ENCODE results near the gene HK2.
"Not testable (repeated sequence)": the region's sequence is repeated elsewhere in the genome, so short reads cannot be mapped to it uniquely, and the experiment has no call there.

HK2 gene

GRCh38 chr2:74877781-74878433 lies 44.0 kb downstream of the HK2 start:
- no peak for DNase-seq

GRCh38 chr2:74878551-74878950 lies 44.6 kb downstream of the HK2 start:
- DNase-seq: no peak

- no peak for DNase-seq
These were observed 46.3 kb downstream of the HK2 start for GRCh38 chr2:74880054-74880728.

GRCh38 chr2:74881176-74881575 lies 47.2 kb downstream of the HK2 start:
- DNase-seq: no peak

- no peak for DNase-seq
These were observed 47.8 kb downstream of the HK2 start for GRCh38 chr2:74881626-74882298.

- DNase-seq: no peak
These were observed 48.4 kb downstream of the HK2 start for GRCh38 chr2:74882299-74882687.

- DNase-seq: no peak
These were observed 49.1 kb downstream of the HK2 start for GRCh38 chr2:74883011-74883410.

GRCh38 chr2:74884118-74884762 lies 50.3 kb downstream of the HK2 start:
- no peak for DNase-seq

- no peak for DNase-seq
These were observed 50.9 kb downstream of the HK2 start for GRCh38 chr2:74884866-74885265.

GRCh38 chr2:74886251-74886650 lies 52.3 kb downstream of the HK2 start:
- no peak for DNase-seq

GRCh38 chr2:74886811-74887210 lies 52.9 kb downstream of the HK2 start:
- DNase-seq: no peak

- no peak for DNase-seq
These were observed 53.6 kb downstream of the HK2 start for GRCh38 chr2:74887445-74887951.

GRCh38 chr2:74887960-74888700 lies 54.2 kb downstream of the HK2 start:
- no peak for DNase-seq

- DNase-seq: no peak
These were observed 55.2 kb downstream of the HK2 start for GRCh38 chr2:74889159-74889558.

- no peak for DNase-seq
These were observed 56.8 kb downstream of the HK2 start for GRCh38 chr2:74890711-74891110.

- DNase-seq: no peak
These were observed 57.3 kb downstream of the HK2 start for GRCh38 chr2:74891136-74891764.

- DNase-seq: not testable (repeated sequence)
These were observed 57.9 kb downstream of the HK2 start for GRCh38 chr2:74891816-74892215.

GRCh38 chr2:74892609-74893008 lies 58.7 kb downstream of the HK2 start:
- DNase-seq: no peak

- no peak for DNase-seq
These were observed 59.4 kb downstream of the HK2 start for GRCh38 chr2:74893332-74893731.

GRCh38 chr2:74894272-74894981 lies 60.5 kb downstream of the HK2 start:
- DNase-seq: peak; percentile 21 to 47

GRCh38 chr2:74895001-74895400 lies 61.1 kb downstream of the HK2 start:
- no peak for DNase-seq

GRCh38 chr2:74896232-74896631 lies 62.3 kb downstream of the HK2 start:
- no peak for DNase-seq
